K562 (cell line): ENCODE results near the gene MATK.

Source experiments
- EZH2 ChIP-seq: IDR thresholded peaks from 2 replicates; pipeline ENCODE4 v1.6.1; 2012; ENCODE audit warnings: low read depth, mild to moderate bottlenecking, inconsistent platforms, low read length, borderline replicate concordance
- TAF1 ChIP-seq: IDR thresholded peaks from 2 replicates; pipeline ENCODE4 v1.6.1; 2011; ENCODE audit warnings: mild to moderate bottlenecking, low read length, moderate library complexity; ENCODE audit not compliant: insufficient read depth, control insufficient read depth, severe bottlenecking; ENCODE audit errors: extremely low read depth
- ZNF212 ChIP-seq: fragments of 450-650 bp; formaldehyde crosslinking; IDR thresholded peaks from 2 replicates; pipeline ENCODE4 v1.4.0; 2020; ENCODE audit warnings: mild to moderate bottlenecking
- TF ChIP-seq, protein P1 (sequence below), 3 experiments: IDR thresholded peaks in 2 of 3; conservative IDR thresholded peaks in 1 of 3; 2 replicates each; pipeline ENCODE4 v1.5.1; 2011 to 2012; ENCODE audit warnings: low read length in 3 of 3, mild to moderate bottlenecking in 3 of 3, control low read depth in 2 of 3, improper control_type of control experiment in 1 of 3, inconsistent platforms in 1 of 3, low read depth in 1 of 3, mixed read lengths in 1 of 3, moderate library complexity in 1 of 3; ENCODE audit not compliant: insufficient read depth in 2 of 3
- TF ChIP-seq, protein P2 (sequence below): sonication (generic); formaldehyde crosslinking; IDR thresholded peaks from 2 replicates; pipeline ENCODE4 v1.5.0; 2020; ENCODE audit warnings: missing genetic modification reagents

DNA sequence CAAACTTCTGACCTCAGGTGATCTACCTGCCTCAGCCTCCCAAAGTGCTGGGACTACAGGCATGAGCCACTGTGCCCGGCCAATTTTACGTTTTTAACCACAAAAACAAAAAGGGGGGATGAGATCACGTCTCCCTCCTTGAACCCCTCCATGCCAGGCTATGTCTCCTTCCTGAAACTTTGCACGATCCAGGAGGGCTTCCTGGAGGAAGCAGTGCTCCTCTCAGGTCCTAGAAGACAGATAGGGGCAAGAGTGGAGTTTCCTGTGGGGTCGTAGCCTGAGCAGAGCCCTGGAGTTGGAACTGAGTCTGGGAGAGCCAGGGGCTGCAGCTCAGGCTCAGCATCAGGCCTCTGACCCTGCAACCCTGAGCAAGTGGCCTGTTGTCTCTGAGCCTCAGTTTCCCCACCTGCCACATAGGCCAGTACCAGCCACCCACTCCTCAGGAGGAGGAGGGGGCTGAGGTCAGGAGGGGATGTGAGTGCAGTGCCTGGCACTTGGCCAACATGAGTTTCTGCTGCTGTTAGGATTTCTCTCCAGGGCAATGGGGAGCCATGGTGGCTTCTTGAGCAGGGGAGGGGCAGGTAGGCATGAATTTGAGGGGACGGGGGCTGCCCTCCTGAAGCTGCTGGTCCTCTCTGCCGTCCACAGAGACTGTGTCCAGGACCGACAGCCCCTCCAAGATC is 40.7 kb downstream of the MATK start:
- no peak for TF ChIP-seq TAF1
- TF ChIP-seq EZH2: no peak
- TF ChIP-seq ZNF212 (CRISPR knock-in tag): no peak
- TF ChIP-seq, protein P1, sequence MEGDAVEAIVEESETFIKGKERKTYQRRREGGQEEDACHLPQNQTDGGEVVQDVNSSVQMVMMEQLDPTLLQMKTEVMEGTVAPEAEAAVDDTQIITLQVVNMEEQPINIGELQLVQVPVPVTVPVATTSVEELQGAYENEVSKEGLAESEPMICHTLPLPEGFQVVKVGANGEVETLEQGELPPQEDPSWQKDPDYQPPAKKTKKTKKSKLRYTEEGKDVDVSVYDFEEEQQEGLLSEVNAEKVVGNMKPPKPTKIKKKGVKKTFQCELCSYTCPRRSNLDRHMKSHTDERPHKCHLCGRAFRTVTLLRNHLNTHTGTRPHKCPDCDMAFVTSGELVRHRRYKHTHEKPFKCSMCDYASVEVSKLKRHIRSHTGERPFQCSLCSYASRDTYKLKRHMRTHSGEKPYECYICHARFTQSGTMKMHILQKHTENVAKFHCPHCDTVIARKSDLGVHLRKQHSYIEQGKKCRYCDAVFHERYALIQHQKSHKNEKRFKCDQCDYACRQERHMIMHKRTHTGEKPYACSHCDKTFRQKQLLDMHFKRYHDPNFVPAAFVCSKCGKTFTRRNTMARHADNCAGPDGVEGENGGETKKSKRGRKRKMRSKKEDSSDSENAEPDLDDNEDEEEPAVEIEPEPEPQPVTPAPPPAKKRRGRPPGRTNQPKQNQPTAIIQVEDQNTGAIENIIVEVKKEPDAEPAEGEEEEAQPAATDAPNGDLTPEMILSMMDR (IDR thresholded peaks at IDR 0.05 in 2 of 3, conservative IDR thresholded peaks at IDR 0.05 in 1 of 3; ENCODE audit: insufficient read depth in 2 of 3, low read depth in 1 of 3, low read length in 3 of 3): no peak
- TF ChIP-seq, protein P2, sequence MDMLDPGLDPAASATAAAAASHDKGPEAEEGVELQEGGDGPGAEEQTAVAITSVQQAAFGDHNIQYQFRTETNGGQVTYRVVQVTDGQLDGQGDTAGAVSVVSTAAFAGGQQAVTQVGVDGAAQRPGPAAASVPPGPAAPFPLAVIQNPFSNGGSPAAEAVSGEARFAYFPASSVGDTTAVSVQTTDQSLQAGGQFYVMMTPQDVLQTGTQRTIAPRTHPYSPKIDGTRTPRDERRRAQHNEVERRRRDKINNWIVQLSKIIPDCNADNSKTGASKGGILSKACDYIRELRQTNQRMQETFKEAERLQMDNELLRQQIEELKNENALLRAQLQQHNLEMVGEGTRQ (CRISPR knock-in tag): no peak
